Activated CD4-positive, alpha-beta T cell treated with anti-CD3 and anti-CD28 coated beads for 36 hours (primary cell): ENCODE results near the gene AGPAT2. TPM values are rescaled to one million over a fixed set of nuclear protein-coding genes. Genes with fewer than 3 reads are reported as not detected.
A peak's percentile ranks its signal among the peaks of the same experiment; 100 is the strongest.

ENCODE experiments used
- ATAC-seq: fragments of 200-7000 bp; cut with Tn5 transposase; one replicate; pipeline ENCODE4 v1.10.0; 2021; ENCODE audit warnings: mild to moderate bottlenecking, moderate library complexity
- CTCF ChIA-PET: fragments of 350-600 bp; sonication (Branson Sonifier 250); formaldehyde crosslinking; loops from one replicate; lab custom pipeline; 2021; ENCODE audit warnings: antibody characterized with exemption; lab: Charles Lee
- POLR2A ChIA-PET: fragments of 350-600 bp; sonication (Branson Sonifier 250); formaldehyde crosslinking; loops from one replicate; lab custom pipeline; 2021; ENCODE audit warnings: antibody characterized with exemption, inconsistent platforms; lab: Charles Lee
- DNase-seq: peaks from one replicate; pipeline ENCODE4 v3.0.0-alpha.2; 2020
- H3K27ac Mint-ChIP-seq: one replicate; pipeline ENCODE4 v1.8.0; 2021; ENCODE audit warnings: mixed read lengths
- H3K27me3 Mint-ChIP-seq: one replicate; pipeline ENCODE4 v1.8.0; 2021; ENCODE audit warnings: mixed read lengths
- H3K36me3 Mint-ChIP-seq: one replicate; pipeline ENCODE4 v1.8.0; 2021; ENCODE audit warnings: low read depth, mixed read lengths
- H3K4me1 Mint-ChIP-seq: one replicate; pipeline ENCODE4 v1.8.0; 2021; ENCODE audit warnings: mixed read lengths
- H3K4me3 Mint-ChIP-seq: one replicate; pipeline ENCODE4 v1.8.0; 2021; ENCODE audit warnings: mild to moderate bottlenecking, moderate library complexity, mixed read lengths
- H3K9me3 Mint-ChIP-seq: one replicate; pipeline ENCODE4 v1.8.0; 2021; ENCODE audit warnings: low read depth, mixed read lengths
- intact Hi-C, 2 experiments: fragments of 100-400 bp; cut with DNase I in 1 of 2; cut with micrococcal nuclease in 1 of 2; formaldehyde crosslinking; loops; one replicate each; pipeline versions ENCODE4 v1.14.2 to v1.15.1; 2022 to 2024; cut with DNase I, micrococcal nuclease
- total RNA-seq, 2 experiments: library from RNA; stranded (reverse); gene quantifications; one replicate each; pipeline ENCODE4 v1.2.3, GENCODE V29; 2021

Gene AGPAT2
- total RNA-seq, 2 experiments from 2014 or later, result 9.0 to 10.4 TPM

- CTCF ChIA-PET, result no interaction called here
Observed at GRCh38 chr9:136720251-136720897, 33.1 kb upstream of the AGPAT2 start.

GRCh38 chr9:136719195-136719880 is 32.1 kb upstream of the AGPAT2 start:
- ATAC-seq (peak; percentile 8), DNase-seq (no peak)
- ChIA-PET CTCF (interaction anchor here (0.6 to 0.7 kb wide), 2 partner anchors 67 to 382 kb away, joined by 3 to 4 read pairs; no protein-coding TSS in a partner anchor), POLR2A (interaction anchor here (0.8 kb wide), 1 partner anchor 9 kb away, joined by 3 read pairs; no protein-coding TSS in a partner anchor)
- Mint-ChIP-seq H3K27ac (no peak overlapping the region), H3K4me3 (no peak overlapping the region), H3K36me3 (peaks cover 17% of the 10 kb centered on the region), H3K9me3 (no peaks in the 10 kb centered on the region), H3K4me1 (peaks cover 4% of the 10 kb centered on the region), H3K27me3 (peaks cover 5% of the 10 kb centered on the region)
- intact Hi-C loops, result no loop called here

More at GRCh38 chr9:136720251-136720897, 33.1 kb upstream of the AGPAT2 start:
- DNase-seq, result no peak
- intact Hi-C loops, result no loop called here
- no peak overlapping the region for H3K4me3 Mint-ChIP-seq
- POLR2A ChIA-PET, result no interaction called here
- H3K27ac Mint-ChIP-seq, result no peak overlapping the region
- peaks cover 24% of the 10 kb centered on the region for H3K36me3 Mint-ChIP-seq
- H3K9me3 Mint-ChIP-seq, result no peaks in the 10 kb centered on the region
- H3K27me3 Mint-ChIP-seq, result peaks cover 4% of the 10 kb centered on the region
- peaks cover 8% of the 10 kb centered on the region for H3K4me1 Mint-ChIP-seq
- ATAC-seq, result no peak

GRCh38 chr9:136718345-136719194 is 31.3 kb upstream of the AGPAT2 start:
- CTCF ChIA-PET, result interaction anchor here (0.7 to 1.2 kb wide), 2 partner anchors 47 to 383 kb away, joined by 4 to 5 read pairs; no protein-coding TSS in a partner anchor
- ATAC-seq, result no peak
- no peaks in the 10 kb centered on the region for H3K4me1 Mint-ChIP-seq

GRCh38 chr9:136717399-136717798 is 30.1 kb upstream of the AGPAT2 start:
- intact Hi-C loops, result no loop called here
- H3K27ac Mint-ChIP-seq, result no peak overlapping the region
- ChIA-PET CTCF (interaction anchor here (1.2 kb wide), 1 partner anchor 45 kb away, joined by 5 read pairs; no protein-coding TSS in a partner anchor), POLR2A (no interaction called here)
- ATAC-seq (no peak), DNase-seq (no peak)
- no peak overlapping the region for H3K4me3 Mint-ChIP-seq
- H3K27me3 Mint-ChIP-seq, result peaks cover 14% of the 10 kb centered on the region
- no peaks in the 10 kb centered on the region for H3K9me3 Mint-ChIP-seq
- H3K4me1 Mint-ChIP-seq, result no peaks in the 10 kb centered on the region
- peaks cover 3% of the 10 kb centered on the region for H3K36me3 Mint-ChIP-seq

More at GRCh38 chr9:136718345-136719194, 31.3 kb upstream of the AGPAT2 start:
- H3K4me3 Mint-ChIP-seq, result no peak overlapping the region
- H3K27ac Mint-ChIP-seq, result no peak overlapping the region
- POLR2A ChIA-PET, result no interaction called here
- H3K27me3 Mint-ChIP-seq, result peaks cover 11% of the 10 kb centered on the region
- intact Hi-C loops, result no loop called here
- no peaks in the 10 kb centered on the region for H3K9me3 Mint-ChIP-seq
- peaks cover 9% of the 10 kb centered on the region for H3K36me3 Mint-ChIP-seq
- DNase-seq, result no peak

- ChIA-PET POLR2A (interaction anchor here (1.4 kb wide), 1 partner anchor 12 kb away, joined by 3 read pairs; no protein-coding TSS in a partner anchor), CTCF (no interaction called here)
- Mint-ChIP-seq H3K27me3 (peaks cover 25% of the 10 kb centered on the region), H3K27ac (no peak overlapping the region), H3K4me3 (no peak overlapping the region), H3K4me1 (peaks cover 2% of the 10 kb centered on the region), H3K9me3 (no peaks in the 10 kb centered on the region), H3K36me3 (no peaks in the 10 kb centered on the region)
- no peak for ATAC-seq
- no peak for DNase-seq
- intact Hi-C loops, result no loop called here
Observed at GRCh38 chr9:136714893-136715274, 27.6 kb upstream of the AGPAT2 start.

GRCh38 chr9:136714096-136714892 is 27.0 kb upstream of the AGPAT2 start:
- ChIA-PET CTCF (interaction anchor here (0.7 kb wide), 1 partner anchor 321 kb away, joined by 3 read pairs; no protein-coding TSS in a partner anchor), POLR2A (interaction anchor here (0.9 kb wide), 1 partner anchor 12 kb away, joined by 3 read pairs; no protein-coding TSS in a partner anchor)
- Mint-ChIP-seq H3K4me3 (no peak overlapping the region), H3K9me3 (no peaks in the 10 kb centered on the region), H3K36me3 (no peaks in the 10 kb centered on the region), H3K27ac (no peak overlapping the region), H3K4me1 (peaks cover 2% of the 10 kb centered on the region), H3K27me3 (peaks cover 25% of the 10 kb centered on the region)
- DNase-seq (no peak), ATAC-seq (no peak)
- intact Hi-C loops, result no loop called here

GRCh38 chr9:136713550-136713949 is 26.3 kb upstream of the AGPAT2 start:
- Mint-ChIP-seq H3K36me3 (no peaks in the 10 kb centered on the region), H3K27ac (no peak overlapping the region), H3K4me1 (peaks cover 2% of the 10 kb centered on the region), H3K9me3 (no peaks in the 10 kb centered on the region), H3K27me3 (peaks cover 27% of the 10 kb centered on the region), H3K4me3 (no peak overlapping the region)
- ChIA-PET CTCF (interaction anchor here (0.7 kb wide), 1 partner anchor 322 kb away, joined by 3 read pairs; no protein-coding TSS in a partner anchor), POLR2A (interaction anchor here (0.9 to 1.1 kb wide), 2 partner anchors 13 to 15 kb away, joined by 3 read pairs; no protein-coding TSS in a partner anchor)
- DNase-seq, result no peak
- intact Hi-C loops, result no loop called here
- no peak for ATAC-seq

- no peak for ATAC-seq
Observed at GRCh38 chr9:136712690-136713544, 25.7 kb upstream of the AGPAT2 start.

GRCh38 chr9:136711751-136712689 is 24.8 kb upstream of the AGPAT2 start, which contains the start of gene DIPK1B:
Gene DIPK1B, plus strand, starts transcription at chr9:136712572. Its CDS starts 94 bp downstream, at chr9:136712666.
- Mint-ChIP-seq H3K27ac (no peak within 1 kb of the TSS), H3K9me3 (no peaks in the 10 kb centered on the region), H3K4me1 (peaks cover 2% of the 10 kb centered on the region), H3K36me3 (no peaks in the 10 kb centered on the region), H3K4me3 (peak within 1 kb of the TSS; percentile 14), H3K27me3 (peaks cover 27% of the 10 kb centered on the region)
- peak; percentile 26 for ATAC-seq
- peak; percentile 25 for DNase-seq
- intact Hi-C loops, result no loop called here
- CTCF ChIA-PET, result no interaction called here
- POLR2A ChIA-PET, result no interaction called here

More at GRCh38 chr9:136712690-136713544, 25.7 kb upstream of the AGPAT2 start:
- Mint-ChIP-seq H3K36me3 (no peaks in the 10 kb centered on the region), H3K9me3 (no peaks in the 10 kb centered on the region), H3K27me3 (peaks cover 27% of the 10 kb centered on the region), H3K4me1 (peaks cover 2% of the 10 kb centered on the region), H3K27ac (no peak overlapping the region), H3K4me3 (no peak overlapping the region)
- ChIA-PET CTCF (no interaction called here), POLR2A (interaction anchor here (1.1 kb wide), 1 partner anchor 15 kb away, joined by 3 read pairs; no protein-coding TSS in a partner anchor)
- intact Hi-C loops, result no loop called here
- DNase-seq, result no peak
